ENCODE results near the gene SPEF2.
A peak's percentile ranks its signal among the peaks of the same experiment; 100 is the strongest.

Gene SPEF2

DNA sequence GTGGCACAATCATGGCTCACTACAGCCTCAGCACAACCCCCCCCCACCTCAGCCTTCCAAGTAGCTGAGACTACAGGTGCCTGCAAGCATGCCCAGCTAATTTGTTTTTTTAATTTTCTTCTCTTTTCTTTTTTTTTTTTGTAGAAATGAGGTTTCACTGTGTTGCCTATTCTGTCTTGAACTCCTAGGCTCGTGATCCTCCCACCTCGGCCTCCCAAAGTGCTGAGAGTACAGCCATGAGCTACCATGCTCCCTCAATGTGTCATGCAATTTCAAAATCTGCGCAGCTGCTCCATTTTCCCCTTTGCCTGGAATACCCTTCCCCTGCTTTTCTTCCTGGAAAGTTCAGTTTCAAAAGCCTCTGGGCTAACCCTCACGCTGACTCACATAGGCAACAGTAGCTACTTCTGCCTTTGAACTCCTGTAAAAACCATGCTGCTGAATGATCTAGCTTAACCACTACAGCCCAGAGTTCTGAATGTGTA lies 168.0 kb downstream of the SPEF2 start:
- DNase-seq (ENCODE audit: low read depth): peak; percentile 35

DNA sequence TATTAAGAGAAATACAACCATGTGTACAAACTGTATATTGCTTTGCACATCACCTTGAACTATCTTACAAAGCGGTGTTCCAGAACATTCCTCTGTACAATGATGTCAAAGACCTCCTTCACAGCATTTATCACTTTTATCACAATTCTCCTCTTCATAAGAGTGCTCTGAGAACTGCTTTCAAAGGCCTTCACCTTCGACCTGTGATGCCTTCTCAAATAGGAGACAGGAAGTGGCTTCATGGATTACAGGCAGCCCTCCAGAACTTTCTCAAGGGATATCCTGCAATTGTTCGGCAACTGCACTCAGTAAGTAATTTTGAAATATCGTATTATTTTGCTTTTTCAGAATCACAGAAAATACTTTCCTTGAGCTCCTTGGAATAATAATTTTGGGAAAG lies 171.1 kb downstream of the SPEF2 start:
- no peak for DNase-seq (ENCODE audit: low read depth)

DNA sequence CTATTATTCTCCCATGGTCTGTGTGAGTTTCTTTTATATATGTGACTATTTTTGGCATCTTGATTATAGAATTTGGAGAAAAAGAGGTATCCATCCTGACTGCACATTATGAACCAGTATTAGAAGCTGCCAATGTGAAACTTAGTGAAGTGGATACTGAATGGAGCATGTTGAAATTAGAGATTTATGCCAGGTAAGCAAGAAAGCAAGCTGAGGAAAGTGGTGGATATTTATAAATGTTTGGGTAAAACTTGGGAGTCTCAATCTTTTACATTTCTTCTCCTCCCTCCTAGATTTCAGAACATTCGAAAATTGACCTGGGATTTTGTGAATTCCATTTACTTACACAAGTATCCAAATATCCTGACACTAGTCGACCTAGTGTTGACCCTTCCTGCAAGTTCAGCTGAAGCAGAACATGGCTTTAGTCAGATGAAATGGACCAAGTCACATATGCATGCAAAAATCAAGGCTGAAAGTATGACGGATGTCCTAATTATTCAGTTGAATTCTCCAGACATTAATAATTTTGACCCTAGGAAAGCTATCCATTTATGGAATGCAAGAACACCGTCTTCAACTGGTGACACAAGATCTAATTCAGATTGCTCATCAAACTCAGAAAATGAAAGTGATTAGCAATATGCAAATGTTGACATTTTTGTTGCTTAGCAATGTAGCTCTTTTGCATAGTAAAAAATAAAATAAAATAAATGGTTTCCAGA lies 172.2 kb downstream of the SPEF2 start:
- no peak for DNase-seq (ENCODE audit: low read depth)

DNA sequence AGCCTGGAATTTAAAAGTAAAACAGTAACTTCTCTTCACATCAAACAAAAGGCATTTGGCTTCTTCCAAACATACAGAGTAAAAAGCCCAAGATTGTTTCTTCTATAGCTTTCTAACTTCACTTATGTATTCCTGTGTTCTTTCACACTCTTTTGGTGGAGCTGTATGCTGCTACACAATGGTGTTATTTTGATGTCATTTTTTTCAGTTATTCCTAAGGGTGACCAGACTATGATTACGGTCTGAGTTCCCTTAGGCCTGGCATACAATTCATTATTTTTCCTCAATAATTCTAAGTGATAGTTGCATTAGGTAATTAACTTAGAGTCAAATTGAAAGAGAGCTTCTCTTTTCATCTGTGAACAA lies 172.8 kb downstream of the SPEF2 start:
- no peak for DNase-seq (ENCODE audit: low read depth)

DNA sequence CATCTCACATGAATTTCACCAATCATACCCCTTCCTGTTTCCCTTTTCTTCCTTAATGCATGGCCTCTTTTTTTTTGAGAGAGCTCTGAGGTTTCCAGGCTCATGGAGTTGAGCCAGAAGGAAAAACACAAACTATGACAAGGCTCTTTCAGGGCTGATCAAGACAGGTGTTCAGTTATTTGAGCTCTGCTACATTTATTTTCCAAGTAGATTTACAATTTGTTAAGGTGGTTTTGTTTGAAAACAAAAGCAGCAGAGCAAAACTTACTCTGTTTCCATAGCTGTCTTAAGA lies 176.6 kb downstream of the SPEF2 start:
- no peak for DNase-seq (ENCODE audit: low read depth)

DNA sequence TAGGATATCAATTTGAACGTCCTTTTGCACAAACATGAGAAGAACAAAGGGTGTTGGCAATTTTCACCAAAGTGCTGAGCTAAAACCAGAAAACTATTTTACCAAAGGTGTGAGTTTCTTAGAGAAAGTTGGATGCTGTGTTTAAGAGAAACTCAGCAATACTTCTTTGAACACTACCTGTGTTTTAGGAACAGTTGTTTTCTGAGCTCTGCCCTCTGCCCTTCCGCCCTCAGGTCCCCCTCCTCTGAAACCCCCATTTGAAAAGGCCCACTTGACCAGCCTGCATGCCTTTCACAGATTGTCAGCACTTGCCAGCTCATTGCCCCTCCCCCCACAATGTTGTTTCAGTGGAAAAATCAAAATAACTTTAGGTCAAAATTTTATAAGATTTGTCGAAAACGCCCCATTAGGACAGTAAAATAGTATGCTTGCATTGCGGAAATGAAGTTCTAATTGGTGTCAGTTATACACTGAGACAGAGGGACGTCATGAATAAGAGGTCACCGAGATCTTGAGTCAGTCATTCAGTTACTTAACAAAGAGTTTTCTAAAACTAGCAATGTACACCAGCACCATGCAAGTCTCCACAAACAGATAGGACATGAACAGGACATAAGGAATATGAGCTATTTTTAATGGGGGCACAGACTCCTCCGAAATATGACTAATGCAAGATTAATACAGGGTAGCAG lies 177.2 kb downstream of the SPEF2 start:
- no peak for DNase-seq (ENCODE audit: low read depth)

DNA sequence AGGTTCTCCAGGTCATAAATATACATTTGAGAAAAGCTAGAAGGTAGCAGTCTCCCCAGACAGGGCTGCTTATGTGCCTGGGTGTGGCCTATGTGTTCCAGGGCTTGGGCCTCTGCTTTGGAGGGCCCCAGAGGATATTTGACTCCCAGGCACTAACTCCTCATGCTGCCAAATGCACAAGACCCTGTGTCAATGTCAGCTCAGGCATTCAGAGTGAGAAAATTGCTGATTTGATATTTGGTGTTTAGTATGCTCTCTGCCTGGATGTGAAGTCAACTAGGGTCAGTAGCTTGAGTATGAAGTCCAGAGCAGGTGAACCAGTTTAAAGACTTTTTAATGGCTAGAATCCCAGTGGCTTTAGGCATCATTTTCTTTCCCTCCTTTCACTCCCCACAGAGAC lies 181.5 kb downstream of the SPEF2 start:
- DNase-seq (ENCODE audit: low read depth): no peak

DNA sequence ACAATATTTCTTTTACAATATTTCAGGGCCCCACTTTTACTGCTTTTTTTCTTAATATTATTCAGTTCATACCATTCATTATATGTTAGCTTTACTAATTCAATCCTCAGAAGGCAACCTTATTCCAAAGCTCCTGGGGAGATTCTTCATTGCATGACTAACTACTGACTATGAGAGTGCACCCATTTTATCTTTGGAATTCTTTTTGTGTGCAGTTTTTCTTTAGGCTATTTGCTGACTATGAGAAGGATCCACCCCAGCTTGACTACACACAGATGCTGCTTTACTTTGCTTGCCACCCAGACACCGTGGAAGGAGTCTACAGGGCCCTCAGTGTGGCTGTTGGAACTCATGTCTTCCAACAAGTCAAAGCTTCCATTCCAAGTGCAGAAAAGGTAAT lies 182.1 kb downstream of the SPEF2 start:
- no peak for DNase-seq (ENCODE audit: low read depth)

DNA sequence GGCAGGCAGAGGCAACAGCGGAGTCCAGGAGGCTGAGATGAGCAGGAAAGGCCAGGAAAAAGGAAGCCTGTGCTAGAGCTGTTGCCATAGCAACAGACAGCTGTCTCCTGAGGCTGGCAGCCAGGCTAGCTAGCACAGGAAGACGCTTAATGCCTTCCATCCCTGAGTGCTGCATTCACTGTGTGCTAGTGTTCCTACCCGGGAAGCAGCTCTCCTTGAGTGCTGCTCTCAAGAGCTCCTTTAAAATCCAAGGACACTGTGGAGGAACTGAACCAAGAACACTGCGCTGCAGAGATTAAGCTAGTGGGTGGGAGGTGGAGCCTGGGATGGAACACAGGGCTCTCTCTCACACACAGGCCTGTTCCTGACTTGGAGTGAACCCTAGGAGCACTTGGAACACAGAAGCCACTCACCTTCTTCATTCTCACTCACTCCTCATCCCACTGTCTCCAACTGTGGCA lies 185.6 kb downstream of the SPEF2 start:
- peak; percentile 59 for DNase-seq (ENCODE audit: low read depth)

DNA sequence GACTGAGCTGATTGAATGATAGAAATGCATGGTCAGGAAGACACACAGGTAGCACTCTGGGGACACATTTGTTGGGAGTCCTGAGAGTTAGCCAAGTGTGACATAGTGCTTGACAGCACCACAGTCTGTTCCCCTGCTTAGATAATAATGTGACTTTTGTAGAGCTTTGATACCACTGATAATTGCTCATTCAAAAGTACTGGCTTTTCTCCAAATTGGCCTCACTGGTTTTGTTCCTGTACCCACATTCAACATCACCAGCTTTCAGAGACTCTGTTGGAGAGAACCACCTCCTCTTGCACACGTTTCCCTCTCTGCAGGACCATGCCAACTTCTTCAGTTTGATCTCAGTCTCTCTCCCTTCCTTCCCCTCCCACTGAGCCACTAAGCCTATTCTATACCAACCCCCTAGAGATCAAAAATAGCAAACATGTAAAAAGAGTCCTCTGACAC lies 186.6 kb downstream of the SPEF2 start:
- DNase-seq (ENCODE audit: low read depth): no peak

DNA sequence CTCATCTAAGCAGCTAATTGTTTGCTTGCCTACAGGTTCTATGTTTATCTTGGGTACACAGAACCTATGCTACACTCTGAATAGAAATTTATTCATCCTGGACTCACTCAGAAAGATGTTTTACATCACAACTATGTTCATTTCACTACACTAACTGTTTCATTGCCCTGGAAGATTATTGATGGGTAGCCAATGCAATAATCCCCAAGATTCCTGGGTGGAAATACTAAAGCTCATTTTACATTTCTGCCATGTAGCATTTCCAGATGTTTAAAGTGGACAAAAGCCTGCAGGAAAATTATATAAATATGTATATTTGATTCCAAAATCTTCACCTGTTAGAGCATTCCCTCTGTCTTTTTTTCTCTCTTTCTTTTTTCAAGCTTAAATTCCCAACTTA lies 187.2 kb downstream of the SPEF2 start:
- DNase-seq (ENCODE audit: low read depth): no peak

DNA sequence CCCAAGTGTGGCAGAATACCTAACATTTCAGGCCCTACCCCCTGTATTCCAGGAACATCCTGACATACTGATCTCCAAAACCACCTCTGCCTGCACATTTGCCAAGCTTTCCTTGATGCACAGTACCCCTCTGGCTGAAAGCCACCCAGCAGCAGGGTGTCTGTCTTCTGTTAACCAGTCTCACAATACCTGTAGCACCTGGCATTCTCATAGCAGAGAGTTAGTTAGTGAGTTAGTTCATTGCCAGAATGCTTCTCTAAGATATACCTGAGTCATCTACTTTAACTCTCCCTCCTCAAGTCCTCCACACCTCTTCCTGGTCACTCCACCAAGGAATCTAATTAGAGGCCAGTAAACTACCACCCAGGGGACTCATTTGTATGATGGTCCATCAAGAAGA lies 192.9 kb downstream of the SPEF2 start:
- DNase-seq (ENCODE audit: low read depth): no peak

DNA sequence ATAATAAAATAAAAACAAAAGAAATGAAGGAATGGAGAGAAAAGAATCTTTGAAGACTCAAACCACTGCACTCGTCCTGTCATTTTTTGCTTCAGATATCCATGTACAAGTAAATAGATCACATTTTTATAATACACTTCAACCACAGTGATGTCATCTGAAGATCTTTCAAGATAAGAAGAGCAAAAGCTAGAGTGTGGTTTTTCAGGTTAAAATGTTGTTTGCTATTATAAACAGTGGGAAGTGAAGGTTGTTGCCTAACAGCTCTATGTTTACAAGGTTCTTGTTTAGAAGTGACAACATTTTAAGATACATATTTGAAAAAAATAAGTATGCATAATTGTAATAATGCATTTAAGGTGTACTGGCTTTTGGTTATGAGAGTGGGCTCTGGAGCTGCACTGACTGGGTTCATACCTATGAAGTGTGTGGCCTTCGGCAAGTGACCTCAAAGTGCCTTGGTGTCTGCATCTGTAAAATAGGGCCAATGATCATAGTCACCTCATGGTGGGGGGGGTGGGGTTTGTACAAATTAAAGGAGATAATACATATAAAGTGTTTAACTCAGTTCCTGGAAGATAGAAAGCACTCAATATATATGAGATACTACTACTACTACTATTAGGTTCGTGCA lies 193.6 kb downstream of the SPEF2 start:
- peak; percentile 79 for DNase-seq (ENCODE audit: low read depth)

DNA sequence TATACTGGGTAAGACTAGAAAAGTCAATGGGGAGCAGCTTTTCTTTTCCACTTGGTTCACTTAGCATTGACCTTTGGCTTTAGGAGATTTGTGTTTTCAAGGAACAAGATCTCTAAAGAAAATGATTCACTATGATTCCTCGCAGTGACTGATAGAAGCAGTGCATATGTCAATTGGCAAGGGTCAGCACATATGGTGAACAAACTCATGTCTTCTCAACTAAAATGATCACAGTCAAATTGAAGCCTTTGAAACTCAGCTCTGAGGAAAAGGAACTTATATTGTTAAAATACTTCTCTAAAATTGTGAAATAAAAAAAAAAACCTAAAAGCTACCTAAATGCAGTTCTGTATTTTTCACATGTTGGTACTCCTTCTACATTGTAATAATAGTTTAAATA lies 195.9 kb downstream of the SPEF2 start:
- no peak for DNase-seq (ENCODE audit: low read depth)

DNA sequence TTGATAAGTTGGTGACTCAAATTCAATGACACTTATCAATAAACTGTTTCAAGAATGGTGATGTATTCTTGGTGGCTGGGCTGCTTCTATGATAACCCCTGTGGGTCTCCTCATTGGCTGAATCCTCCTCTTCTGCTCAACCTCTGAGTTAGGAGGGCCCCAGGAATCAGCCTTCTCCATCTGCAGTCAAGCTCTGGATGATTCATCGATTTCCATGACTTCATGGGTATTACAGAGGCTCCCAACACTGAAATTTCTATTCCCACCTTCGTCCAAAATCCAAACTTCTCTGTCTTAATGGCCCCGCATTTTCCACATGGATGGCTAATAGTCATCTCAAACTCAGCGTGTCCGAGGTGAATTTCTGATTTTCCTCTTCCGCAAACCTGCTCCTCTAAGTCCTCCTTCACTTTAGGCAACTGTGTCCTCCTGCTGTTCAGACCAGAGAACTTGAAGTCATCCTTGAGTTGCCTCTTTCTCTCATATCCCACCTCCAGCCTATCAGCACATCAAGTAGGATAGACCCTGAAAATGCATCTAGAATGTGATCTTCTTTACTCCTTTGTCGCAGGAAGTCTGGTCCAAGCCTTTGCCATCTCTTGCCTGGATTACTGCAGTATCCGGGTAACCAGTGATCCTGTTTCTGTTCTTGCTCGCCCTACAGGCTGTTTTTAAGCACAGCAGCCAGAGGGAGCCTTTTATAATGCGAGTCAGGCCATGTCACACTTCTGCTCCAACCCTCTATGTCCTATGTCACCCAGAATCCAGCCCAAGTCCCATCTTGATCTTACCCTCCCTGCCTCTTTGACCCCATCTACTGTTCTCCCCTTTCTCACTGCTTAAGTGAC lies 197.7 kb downstream of the SPEF2 start:
- peak; percentile 30 for DNase-seq (ENCODE audit: low read depth)

DNA sequence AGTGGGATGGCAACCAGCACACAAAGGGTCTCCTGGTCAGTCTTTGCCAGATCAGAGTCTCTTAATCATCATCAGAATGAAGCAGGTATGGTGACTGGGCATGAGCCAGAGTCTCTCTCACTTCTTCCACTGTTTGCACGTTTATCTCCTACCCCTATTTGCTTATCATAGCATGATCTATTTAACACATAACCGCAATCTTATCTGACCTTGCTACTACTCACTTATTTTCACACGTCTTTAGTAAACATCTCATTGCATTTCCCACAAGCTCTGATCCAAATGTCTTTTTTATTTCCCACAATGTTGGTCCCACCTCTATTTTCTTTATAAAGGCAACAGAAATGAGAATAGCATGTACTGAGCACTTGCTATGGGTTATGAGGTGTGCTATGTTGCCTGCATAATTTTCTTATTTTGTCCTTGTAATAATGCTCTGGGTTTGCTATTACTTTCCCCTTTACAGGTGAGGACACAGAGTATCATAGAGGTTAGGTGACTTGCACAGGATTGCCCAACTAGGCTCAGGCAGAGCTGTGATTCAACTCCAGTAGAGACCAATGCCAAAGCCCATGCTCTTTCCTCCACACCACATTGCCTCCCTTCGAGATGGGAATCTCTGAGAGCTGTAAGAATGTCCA lies 199.3 kb downstream of the SPEF2 start:
- peak; percentile 12 for DNase-seq (ENCODE audit: low read depth)

DNA sequence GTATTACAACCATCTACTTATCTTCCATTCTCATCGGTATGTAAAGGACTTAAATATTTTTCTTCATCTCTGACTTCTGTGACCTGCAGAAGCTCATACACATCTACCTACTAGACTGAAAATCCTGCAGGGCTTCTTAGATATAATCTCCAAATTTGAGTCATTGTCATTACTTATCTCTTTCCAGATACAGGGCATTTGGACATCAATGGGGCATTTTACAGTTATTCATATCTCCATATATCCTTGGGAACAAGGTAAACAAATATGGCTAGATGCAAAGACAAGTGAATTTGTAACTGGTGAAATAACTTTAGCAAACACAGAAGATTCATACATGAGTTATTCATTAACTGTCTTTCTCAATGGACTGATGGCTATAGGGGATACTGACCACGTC lies 201.4 kb downstream of the SPEF2 start:
- no peak for DNase-seq (ENCODE audit: low read depth)

DNA sequence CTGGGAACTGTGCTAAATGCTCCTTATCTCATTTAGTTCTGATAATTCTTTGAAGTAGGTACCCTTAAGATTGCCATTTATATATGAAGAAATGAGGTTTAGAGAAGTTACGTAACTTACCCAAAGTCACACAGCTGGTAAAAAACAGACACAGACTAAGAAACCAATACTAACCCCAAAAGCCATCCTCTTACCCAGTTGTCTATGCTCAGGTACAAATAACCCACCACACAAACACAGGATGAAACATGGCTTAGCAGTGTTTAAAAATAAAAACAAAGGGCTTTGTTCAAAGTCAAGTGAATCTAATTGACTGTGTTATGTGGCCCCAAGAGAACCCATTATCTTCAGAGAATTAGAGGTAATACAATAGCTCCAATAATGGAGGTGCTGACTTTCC lies 202.0 kb downstream of the SPEF2 start:
- no peak for DNase-seq (ENCODE audit: low read depth)

DNA sequence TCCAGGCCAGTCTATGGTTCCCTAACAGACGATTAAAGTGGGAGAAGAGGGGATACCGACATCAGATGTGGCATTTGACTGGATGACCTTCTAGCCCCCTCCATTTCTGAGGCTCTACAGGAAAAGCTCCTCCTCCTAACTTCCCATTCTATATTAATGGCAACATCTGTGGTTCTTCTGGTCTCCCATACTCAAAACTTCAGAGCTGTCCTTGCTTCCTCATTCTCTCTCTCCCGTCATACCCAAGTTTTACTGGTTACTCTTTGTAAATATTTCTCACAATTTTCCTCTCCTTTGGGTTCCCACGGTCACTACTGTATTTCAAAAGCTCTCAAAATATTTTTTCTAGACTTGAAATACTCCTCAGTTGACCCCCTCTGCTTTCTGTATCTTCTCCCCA lies 203.1 kb downstream of the SPEF2 start:
- no peak for DNase-seq (ENCODE audit: low read depth)

DNA sequence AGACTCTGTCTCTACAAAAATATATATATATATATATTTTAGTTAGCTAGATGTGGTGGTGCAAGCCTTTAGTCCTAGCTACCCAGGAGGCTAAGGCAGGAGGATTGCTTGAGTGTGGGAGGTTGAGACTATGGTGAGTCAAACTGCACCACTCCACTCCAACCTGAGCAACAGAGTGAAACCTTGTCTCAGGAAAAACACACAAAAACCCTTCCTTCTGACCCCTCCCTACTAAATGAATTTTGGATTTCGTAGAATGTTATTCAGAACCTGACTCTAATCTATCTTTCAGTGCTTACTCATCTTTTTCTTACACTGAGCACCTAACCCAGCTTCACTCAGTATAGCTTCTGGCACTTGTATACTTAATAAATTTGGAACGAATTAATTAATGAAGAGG lies 203.8 kb downstream of the SPEF2 start:
- no peak for DNase-seq (ENCODE audit: low read depth)

DNA sequence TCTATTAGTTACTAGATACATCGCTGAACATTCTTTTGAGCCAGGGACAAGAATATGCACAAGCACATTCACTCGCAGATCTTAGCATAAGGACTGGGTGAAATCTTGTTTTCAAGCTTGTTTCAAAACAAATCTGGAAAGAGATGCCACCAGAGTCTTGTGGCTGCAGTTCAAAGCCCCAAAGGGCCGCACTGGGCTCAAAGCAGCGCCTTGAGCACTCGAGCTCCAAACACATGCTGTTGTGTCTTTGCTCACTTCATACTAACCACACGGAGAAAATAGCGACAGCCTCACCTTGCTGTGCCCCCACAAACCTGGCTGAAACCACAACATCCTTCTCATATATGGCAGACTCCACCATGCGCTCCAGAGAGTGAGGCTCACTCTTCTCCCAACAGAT lies 204.8 kb downstream of the SPEF2 start:
- DNase-seq (ENCODE audit: low read depth): no peak
